Measurements from ENCODE around the gene LPGAT1.
"Not testable (repeated sequence)": the region's sequence is repeated elsewhere in the genome, so short reads cannot be mapped to it uniquely, and the experiment has no call there.

LPGAT1 gene

GRCh38 chr1:211731456-211732292 is 98.9 kb downstream of the LPGAT1 start:
- no peak for DNase-seq

DNA sequence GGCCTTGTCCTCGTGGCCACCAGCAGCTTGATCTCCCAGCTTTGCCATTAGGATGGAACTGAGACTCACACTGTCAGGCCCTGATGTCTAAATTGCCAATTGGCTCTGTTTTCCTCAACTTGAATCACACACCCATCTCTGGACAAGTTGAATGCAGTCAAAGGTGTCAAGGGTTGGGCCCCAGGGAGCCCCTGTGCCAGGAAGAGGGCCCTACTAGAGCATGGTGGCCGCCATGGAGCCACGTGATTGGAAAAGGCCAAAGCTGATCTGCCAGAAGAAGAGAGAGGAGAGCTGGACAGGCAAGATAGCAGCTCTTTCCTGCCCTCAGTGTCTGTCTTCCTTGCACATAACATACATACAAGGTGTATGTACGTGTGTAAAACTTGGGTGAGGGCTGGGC is 100.2 kb downstream of the LPGAT1 start:
- no peak for DNase-seq

DNA sequence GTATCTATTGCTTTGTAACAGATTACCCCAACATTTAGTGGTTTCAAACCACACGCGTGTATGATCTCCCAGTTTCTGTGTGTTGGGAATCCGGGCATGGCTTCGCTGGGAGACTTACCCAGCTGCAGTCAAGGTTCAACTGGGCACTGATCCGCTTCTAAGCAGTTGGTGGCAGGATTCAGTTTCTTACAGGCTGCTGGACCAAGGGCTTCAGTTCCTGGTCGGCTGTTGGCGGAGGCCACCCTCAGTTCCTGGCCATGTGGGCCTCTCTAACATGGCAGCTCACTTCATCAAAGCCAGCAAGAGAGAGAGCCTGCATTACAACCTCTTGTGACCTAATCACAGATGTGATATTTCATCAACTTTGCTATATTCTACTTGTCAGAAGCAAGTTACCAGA is 101.3 kb downstream of the LPGAT1 start:
- DNase-seq = no peak

- DNase-seq = no peak
These were observed 104.0 kb downstream of the LPGAT1 start for GRCh38 chr1:211726467-211726995.

DNA sequence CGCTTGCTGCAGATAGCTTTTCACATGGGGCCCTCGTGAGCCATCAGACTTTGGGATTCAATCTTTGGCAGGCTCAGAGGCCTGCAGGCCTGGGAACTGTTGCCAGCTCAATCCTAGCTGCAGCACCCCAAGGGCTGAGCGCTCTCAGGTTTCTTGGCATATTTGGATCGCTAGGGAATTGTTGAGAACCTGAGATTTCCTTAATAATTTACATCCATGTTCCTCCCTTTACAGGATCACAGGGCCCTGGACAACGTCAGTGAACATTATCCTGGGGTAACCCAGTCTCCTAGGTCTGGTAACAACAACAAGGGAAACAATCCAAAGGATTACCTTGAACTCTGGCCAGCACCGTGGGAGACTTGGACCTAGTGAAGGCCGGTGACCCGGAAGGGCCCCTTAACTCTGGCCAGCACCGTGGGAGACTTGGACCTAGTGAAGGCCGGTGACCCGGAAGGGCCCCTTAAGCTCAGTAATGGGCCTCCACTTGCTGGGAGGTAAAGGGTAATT is 105.8 kb downstream of the LPGAT1 start:
- no peak for DNase-seq

DNA sequence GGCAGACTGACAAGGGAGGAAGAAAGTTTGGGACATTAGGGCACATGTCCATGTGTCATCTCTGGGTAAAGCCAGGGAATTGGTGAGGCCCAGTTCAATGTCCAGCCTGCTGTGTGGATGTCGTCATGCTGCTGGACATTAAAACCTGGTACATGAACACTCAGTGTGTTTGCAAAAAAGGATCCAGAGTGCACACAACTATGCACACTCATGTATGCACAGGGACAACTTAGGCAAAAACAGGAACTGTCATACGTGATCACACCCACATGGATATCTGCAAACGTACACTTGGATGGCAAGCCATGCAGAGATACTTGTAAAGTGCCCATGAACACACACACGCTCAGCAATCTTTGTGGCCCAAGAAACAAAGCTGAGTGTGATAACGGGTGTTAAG is 107.3 kb downstream of the LPGAT1 start:
- DNase-seq = no peak

GRCh38 chr1:211722277-211723175 is 108.0 kb downstream of the LPGAT1 start:
- DNase-seq = no peak

- DNase-seq = not testable (repeated sequence)
These were observed 114.0 kb downstream of the LPGAT1 start for GRCh38 chr1:211716555-211716954.

DNA sequence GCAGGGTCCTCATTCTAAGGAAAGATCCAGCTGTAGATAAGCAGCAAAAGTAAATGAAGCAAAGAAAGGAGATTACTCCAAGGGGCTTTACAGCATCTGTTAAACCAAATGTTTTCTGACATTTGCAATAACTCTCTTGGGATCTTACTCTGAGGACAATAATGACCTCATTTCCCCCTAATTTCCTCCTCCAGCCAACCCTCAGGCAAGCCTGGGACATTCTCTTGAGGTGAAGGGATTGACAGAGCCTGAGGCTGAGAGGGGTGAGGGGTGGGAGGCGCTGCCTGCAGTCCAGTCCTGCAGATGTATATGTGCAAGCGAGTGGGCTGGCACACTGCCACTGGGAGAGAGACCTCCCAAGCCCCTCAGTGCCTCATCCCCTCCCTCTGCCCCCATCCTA is 114.6 kb downstream of the LPGAT1 start:
- DNase-seq = no peak

DNA sequence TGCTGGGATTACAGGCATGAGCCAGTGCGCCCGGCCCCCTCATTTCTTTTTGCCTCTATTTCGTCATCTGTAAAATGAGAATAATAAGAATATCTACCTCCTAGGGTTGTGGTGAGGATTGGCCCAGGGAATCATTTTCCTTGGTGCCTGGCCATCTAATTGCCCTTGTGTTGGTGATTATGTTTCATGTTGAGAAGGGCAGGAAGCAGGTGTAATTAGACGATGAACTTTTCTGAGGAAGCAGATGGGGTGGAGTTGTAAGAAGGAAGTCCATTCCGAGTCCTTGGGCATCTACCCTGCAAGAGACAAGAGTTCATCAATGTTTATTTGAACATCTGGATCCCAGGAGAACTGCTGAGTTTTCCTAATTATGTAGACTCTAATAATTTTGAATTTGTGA is 116.4 kb downstream of the LPGAT1 start:
- DNase-seq = no peak

- no peak for DNase-seq
These were observed 117.3 kb downstream of the LPGAT1 start for GRCh38 chr1:211713231-211713630.

- no peak for DNase-seq
These were observed 119.3 kb downstream of the LPGAT1 start for GRCh38 chr1:211711315-211711705.

DNA sequence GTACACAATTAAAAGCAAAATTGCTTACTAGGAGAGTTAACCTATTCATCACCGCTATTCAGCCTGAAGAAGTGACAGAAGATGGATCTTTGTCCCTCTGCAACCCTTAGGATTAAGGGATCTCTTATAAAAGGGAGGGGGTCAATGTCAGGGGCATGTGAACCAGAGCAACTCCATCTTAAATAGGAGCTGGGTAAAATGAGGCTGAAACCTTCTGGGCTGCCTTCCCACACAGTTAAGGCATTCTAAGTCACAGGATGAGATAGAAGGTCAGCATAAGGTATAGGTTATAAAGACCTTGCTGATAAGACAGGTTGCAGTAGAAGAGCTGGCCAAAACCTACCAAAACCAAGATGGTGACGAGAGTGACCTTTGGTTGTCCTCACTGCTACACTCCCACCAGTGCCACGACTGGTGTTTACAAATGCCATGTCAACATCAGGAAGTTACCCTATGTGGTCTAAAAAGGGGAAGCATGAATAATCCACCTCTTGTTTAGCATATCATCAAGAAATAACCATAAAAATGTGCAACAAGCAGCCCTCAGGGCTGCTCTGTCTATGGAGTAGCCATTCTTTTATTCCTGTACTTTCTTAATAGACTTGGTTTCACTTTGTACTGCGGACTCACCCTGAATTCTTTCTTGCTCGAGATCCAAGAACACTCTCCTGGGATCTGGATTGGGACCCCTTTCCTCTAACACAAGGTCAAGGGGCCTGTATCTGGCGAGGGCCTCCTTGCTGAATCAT is 119.8 kb downstream of the LPGAT1 start:
- DNase-seq = no peak

DNA sequence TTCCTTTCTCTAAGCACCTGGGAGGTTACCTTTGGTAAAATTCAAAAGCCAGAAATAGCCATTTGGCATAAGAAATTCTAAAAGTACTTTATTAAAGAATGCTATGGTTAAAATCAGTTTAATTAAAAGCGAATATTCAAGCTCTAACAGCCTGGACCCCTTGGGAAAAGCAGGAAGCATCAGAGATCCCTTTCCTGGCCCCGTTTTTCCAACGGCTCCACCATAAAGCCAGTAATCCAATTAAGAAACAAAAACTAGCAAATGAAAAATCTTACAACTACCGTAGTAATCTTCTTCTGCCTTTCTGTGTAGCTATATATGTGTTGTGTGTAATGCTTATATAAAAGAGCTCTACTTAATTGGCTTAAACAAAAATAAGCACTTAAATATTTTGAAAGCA is 121.6 kb downstream of the LPGAT1 start:
- no peak for DNase-seq

DNA sequence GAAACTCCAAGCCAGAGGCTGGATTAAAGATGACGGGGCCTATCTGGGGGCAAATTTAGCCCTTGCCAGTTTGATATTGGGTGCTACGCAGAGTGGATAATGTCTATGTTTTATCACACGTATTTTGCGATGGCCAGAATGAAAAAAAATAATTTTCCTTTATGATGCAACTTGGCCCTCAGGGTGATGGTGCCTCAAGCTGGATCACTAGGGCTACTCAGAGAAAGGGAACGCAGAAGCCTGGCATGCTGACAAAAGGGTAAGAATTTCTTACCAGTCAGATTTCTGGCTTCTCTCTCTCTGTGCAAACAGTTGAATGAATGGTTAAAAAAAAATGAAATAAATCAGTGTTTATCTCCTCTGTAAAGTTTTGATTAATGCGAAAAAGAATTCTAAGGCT is 122.6 kb downstream of the LPGAT1 start:
- DNase-seq = no peak

- DNase-seq = no peak
These were observed 125.0 kb downstream of the LPGAT1 start for GRCh38 chr1:211705467-211706091.

DNA sequence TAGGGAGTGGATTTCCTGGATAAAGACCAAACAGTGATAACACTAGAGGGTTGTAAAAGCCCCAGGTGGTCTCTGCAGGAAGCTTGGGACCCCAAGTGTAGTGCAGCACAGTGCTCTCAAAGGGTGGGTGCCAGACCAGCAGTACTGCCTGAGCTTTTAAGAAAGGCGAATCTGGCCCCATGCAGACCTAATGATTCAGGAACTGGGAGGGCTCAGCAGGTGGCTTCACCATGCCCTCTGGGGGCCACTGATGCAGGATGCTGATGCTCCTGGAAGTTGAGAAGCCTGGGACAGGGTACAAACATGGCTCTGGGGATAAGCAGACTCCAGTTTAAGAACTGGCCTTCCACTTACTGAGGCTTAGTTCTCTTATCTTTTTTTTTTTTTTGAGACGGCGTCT is 126.0 kb downstream of the LPGAT1 start:
- DNase-seq = no peak

DNA sequence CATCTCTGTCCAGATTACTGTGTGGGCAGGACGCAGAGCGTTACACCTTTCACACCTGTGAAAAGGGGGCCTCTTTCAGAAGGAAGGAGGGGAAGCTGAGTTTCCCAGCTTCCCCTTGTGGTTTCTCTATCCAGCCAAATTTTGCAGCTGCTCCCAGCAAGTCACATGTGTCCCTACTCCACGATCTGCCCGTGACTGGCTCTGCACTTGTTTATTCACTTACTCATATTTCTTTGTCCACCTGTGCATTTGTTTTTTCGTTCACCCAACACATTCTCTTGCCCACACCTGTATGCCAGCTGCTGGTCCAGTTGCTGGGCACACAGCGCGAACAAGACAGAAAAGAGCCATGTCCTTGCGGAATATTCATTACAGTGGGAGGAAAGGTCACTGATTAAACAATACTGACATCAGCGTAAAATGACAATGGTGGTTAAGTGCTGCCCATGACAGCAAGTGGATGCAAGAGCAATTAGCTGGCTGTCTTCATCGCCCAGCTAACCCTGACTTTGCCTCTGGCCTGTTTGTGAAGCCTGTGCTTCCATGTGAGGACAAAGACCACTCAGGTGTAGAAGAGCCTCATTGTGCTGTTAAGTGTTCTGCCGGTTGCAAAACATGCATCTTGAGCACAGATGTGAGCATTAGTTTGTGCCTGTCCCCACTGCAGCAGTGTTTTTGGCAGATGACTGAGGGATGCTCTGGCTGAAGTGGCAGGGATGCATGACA is 126.6 kb downstream of the LPGAT1 start:
- DNase-seq = no peak

DNA sequence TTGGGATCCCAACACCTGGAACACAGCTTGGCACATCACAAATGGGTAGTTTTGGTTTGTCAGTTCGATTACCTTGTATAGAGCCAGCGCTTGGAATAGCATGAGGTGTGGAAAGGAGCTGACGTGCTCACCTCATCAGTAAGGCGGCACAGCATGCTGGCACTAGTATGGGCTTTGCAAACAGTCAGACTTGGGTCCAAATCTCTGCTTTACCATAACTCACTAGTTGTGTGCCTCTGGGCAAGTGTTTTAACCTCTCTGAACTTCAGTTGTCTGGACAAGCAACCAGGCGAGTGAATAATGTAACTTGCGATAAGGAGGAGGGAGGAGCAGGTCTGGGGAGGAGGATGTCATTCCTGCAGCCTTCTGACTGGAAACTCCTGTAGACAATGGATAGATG is 128.8 kb downstream of the LPGAT1 start:
- no peak for DNase-seq

DNA sequence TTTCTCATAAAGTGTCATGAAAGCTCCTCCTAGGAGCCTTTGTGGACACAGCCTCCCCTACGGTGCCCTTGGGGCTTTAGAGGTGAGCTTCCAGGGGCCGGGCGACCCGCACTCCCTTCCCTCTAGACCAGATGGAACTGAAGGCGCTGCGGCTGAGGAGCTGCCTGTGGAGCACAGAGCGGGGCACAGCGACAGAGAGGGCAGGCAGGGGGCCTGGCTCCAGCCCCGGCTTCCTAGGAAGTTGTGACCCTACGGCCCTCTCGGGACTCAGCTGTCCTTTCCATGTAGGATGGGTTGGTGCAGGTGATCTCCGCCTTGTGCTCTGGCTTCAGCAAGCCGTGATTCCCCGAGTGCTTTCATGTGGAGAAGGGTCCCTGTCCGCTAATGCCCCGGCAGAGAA is 131.5 kb downstream of the LPGAT1 start:
- no peak for DNase-seq

GRCh38 chr1:211698161-211699026 is 132.2 kb downstream of the LPGAT1 start:
- peak; percentile 92 for DNase-seq

All from activated effector memory CD4-positive, alpha-beta T cell treated with anti-CD3 and anti-CD28 coated beads, Interleukin-2, amount 50 U/mL, for 16 hours (primary cell).